Sigmoid colon (tissue), 4 donors: ENCODE data around the gene DDX50.

Source experiments
- EP300 ChIP-seq, 4 donors: sonication (generic); formaldehyde crosslinking; IDR thresholded peaks; one replicate each; pipeline ENCODE4 v1.6.1; 2017; ENCODE audit warnings: antibody characterized with exemption in 4 of 4
- POLR2A ChIP-seq, 2 donors: fragments of 450-650 bp; IDR thresholded peaks; one replicate each; pipeline ENCODE4 v1.6.1; 2016; ENCODE audit warnings: antibody characterized with exemption in 2 of 2, mild to moderate bottlenecking in 2 of 2, moderate library complexity in 2 of 2
- POLR2AphosphoS5 ChIP-seq, 4 donors: sonication (generic); formaldehyde crosslinking; IDR thresholded peaks; one replicate each; pipeline ENCODE4 v1.6.1; 2017; ENCODE audit warnings: antibody characterized with exemption in 4 of 4
- TF ChIP-seq, protein P1 (sequence below), 4 experiments: fragments of 450-650 bp in 3 of 4; fragments of 200-600 bp in 1 of 4; IDR thresholded peaks; one replicate each; pipeline ENCODE4 v1.5.1; 2016 to 2019; ENCODE audit warnings: antibody characterized with exemption in 4 of 4, mild to moderate bottlenecking in 3 of 4, moderate library complexity in 2 of 4

DNA sequence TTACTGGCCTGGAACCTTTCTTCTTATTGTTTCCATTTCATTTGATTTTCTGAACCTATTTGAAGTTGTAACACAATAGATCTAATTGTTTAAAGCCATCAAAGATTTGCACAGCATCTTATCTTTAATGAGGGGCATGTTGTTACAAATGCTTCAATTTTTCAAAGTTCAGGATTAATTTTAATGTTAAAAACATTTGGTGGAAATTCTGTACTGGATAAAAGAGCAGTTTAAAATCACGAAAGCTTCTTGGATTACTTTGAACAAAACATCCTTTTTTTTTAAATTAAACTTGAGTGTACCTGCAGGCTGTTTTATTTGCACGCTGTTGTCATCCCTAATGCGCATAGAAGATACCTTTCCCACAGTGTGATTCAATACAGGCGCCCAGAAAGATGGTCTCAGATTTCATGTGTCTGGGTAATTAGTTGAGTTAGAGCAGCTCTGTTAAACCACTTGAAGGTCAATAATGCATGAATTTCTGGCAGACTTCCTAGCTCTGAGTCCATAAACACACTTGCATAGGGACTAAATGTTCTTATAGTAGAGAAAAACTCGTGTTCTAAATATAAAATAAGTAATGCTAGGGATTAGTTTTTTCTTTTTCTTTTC lies 29.3 kb upstream of the DDX50 start:
- no peak for TF ChIP-seq EP300 (IDR thresholded peaks at IDR 0.05)
- no peak for TF ChIP-seq POLR2AphosphoS5 (IDR thresholded peaks at IDR 0.05)
- TF ChIP-seq, protein P1, sequence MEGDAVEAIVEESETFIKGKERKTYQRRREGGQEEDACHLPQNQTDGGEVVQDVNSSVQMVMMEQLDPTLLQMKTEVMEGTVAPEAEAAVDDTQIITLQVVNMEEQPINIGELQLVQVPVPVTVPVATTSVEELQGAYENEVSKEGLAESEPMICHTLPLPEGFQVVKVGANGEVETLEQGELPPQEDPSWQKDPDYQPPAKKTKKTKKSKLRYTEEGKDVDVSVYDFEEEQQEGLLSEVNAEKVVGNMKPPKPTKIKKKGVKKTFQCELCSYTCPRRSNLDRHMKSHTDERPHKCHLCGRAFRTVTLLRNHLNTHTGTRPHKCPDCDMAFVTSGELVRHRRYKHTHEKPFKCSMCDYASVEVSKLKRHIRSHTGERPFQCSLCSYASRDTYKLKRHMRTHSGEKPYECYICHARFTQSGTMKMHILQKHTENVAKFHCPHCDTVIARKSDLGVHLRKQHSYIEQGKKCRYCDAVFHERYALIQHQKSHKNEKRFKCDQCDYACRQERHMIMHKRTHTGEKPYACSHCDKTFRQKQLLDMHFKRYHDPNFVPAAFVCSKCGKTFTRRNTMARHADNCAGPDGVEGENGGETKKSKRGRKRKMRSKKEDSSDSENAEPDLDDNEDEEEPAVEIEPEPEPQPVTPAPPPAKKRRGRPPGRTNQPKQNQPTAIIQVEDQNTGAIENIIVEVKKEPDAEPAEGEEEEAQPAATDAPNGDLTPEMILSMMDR (IDR thresholded peaks at IDR 0.05): no peak
- TF ChIP-seq POLR2A (IDR thresholded peaks at IDR 0.05): no peak
